Mesendoderm (in vitro differentiated cells): ENCODE measurements around the gene LCN6.
"Not testable (repeated sequence)": the region's sequence is repeated elsewhere in the genome, so short reads cannot be mapped to it uniquely, and the experiment has no call there.

Source experiments
- DNase-seq: peaks from one replicate; pipeline ENCODE4 v3.0.0; 2013
- H2AK5ac ChIP-seq: 2 replicates; pipeline ENCODE4 v1.6.1; 2013; ENCODE audit warnings: low read length, inconsistent platforms
- H2BK120ac ChIP-seq: 2 replicates; pipeline ENCODE4 v1.6.1; 2013; ENCODE audit warnings: low read depth, mild to moderate bottlenecking, low read length, moderate library complexity, mixed read lengths
- H2BK15ac ChIP-seq: replicated peaks from 2 replicates; pipeline ENCODE4 v1.6.1; 2013; ENCODE audit warnings: low read depth, mild to moderate bottlenecking, moderate library complexity
- H2BK5ac ChIP-seq: 2 replicates; pipeline ENCODE4 v1.6.1; 2013; ENCODE audit warnings: low read length, inconsistent platforms
- H3K18ac ChIP-seq: 2 replicates; pipeline ENCODE4 v1.6.1; 2013; ENCODE audit warnings: mild to moderate bottlenecking, low read length, mixed read lengths
- H3K23ac ChIP-seq: one replicate; pipeline ENCODE4 v1.6.1; 2013; ENCODE audit warnings: low read length
- H3K27ac ChIP-seq: 2 replicates; pipeline ENCODE4 v1.5.1; 2013; ENCODE audit warnings: low read depth, mild to moderate bottlenecking, inconsistent platforms, low read length, moderate library complexity
- H3K27me3 ChIP-seq: 2 replicates; pipeline ENCODE4 v1.6.1; 2013; ENCODE audit warnings: low read length, control low read depth, mild to moderate bottlenecking, inconsistent platforms; ENCODE audit not compliant: insufficient read depth, poor library complexity
- H3K36me3 ChIP-seq: 2 replicates; pipeline ENCODE4 v1.6.1; 2013; ENCODE audit warnings: low read length, inconsistent platforms; ENCODE audit not compliant: control insufficient read depth, insufficient read depth
- H3K4ac ChIP-seq: one replicate; pipeline ENCODE4 v1.6.1; 2013; ENCODE audit warnings: low read depth, mild to moderate bottlenecking, low read length, moderate library complexity
- H3K4me1 ChIP-seq: 2 replicates; pipeline ENCODE4 v1.6.1; 2013; ENCODE audit warnings: low read depth, low read length, inconsistent platforms; ENCODE audit not compliant: control insufficient read depth
- H3K4me2 ChIP-seq: 2 replicates; pipeline ENCODE4 v1.6.1; 2013; ENCODE audit warnings: low read length
- H3K4me3 ChIP-seq: 2 replicates; pipeline ENCODE4 v1.5.1; 2013; ENCODE audit warnings: mild to moderate bottlenecking, low read length
- H3K56ac ChIP-seq: one replicate; pipeline ENCODE4 v1.6.1; 2013; ENCODE audit warnings: low read length
- H3K79me1 ChIP-seq: 2 replicates; pipeline ENCODE4 v1.6.1; 2013; ENCODE audit warnings: low read length, inconsistent platforms
- H3K79me2 ChIP-seq: 2 replicates; pipeline ENCODE4 v1.6.1; 2013; ENCODE audit warnings: mild to moderate bottlenecking, low read length; ENCODE audit not compliant: control insufficient read depth, insufficient read depth
- H3K9ac ChIP-seq: 2 replicates; pipeline ENCODE4 v1.6.1; 2013; ENCODE audit warnings: low read length, inconsistent platforms
- H4K5ac ChIP-seq: one replicate; pipeline ENCODE4 v1.6.1; 2013; ENCODE audit warnings: low read length
- H4K8ac ChIP-seq: one replicate; pipeline ENCODE4 v1.6.1; 2013; ENCODE audit warnings: low read depth, mild to moderate bottlenecking, control low read depth, low read length, moderate library complexity
- WGBS: extraction: QIAGEN DNeasy Blood & Tissue Kit; methylation state at CpG from one replicate; pipeline ENCODE4 v1.1.7; 2013; ENCODE audit warnings: low lambda C conversion rate, missing lambda C conversion rate; ENCODE audit not compliant: insufficient coverage; ENCODE audit errors: extremely low coverage; 5-methylcytosine and 5-hydroxymethylcytosine counted together

LCN6 gene

DNA sequence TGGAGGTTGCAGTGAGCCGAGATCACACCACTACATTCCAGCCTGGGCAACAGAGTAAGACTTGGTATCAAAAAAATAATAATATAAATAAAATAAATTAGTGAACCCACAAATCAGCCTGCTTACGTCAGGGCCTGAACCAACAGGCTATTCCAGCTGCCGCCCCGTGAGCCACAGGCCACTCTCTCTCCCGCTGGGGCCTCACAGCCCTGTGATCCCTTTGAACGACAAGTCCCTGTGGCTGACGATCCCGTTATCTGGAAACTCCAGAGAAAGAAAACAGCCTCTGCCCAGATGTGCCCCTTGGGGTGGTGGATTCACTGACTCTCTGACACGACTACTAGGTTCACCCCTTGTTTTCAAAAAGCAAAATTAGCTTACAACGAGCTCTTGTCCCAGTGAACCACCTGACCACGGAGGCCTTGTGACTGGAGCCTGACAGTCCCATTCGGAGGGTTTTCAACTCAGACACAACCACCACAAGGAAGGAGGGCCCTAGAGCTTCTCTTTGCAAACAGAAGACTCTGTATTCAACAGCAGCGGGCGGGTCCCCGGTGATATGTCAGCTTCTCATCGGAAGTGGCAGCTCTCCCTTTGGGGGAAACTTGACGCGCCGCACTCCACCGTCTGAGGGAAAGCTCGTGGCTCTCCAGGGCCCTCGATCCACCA is 40.3 kb downstream of the LCN6 start:
- no peaks in the 10 kb centered on the region for H3K79me2 ChIP-seq
- H3K36me3 ChIP-seq, result no peaks in the 10 kb centered on the region
- H3K27me3 ChIP-seq, result no peaks in the 10 kb centered on the region
- no peak overlapping the region for H3K27ac ChIP-seq
- H3K18ac ChIP-seq, result no peak overlapping the region
- no peak overlapping the region for H4K5ac ChIP-seq
- no peak overlapping the region for H3K56ac ChIP-seq
- no peak overlapping the region for H3K4me2 ChIP-seq
- DNase-seq, result no peak
- H2BK5ac ChIP-seq, result no peak overlapping the region
- H3K4me3 ChIP-seq, result no peak overlapping the region
- no peak overlapping the region for H3K23ac ChIP-seq
- no peak overlapping the region for H2BK120ac ChIP-seq
- H3K4me1 ChIP-seq, result no peaks in the 10 kb centered on the region
- H3K79me1 ChIP-seq, result no peaks in the 10 kb centered on the region
- no peak overlapping the region for H3K9ac ChIP-seq
- H2AK5ac ChIP-seq, result no peak overlapping the region
- H3K4ac ChIP-seq, result no peak overlapping the region
- no peak overlapping the region for H4K8ac ChIP-seq
- no CpG with 5 or more reads among the region's 22 CpGs for WGBS
- no peak overlapping the region for H2BK15ac ChIP-seq

DNA sequence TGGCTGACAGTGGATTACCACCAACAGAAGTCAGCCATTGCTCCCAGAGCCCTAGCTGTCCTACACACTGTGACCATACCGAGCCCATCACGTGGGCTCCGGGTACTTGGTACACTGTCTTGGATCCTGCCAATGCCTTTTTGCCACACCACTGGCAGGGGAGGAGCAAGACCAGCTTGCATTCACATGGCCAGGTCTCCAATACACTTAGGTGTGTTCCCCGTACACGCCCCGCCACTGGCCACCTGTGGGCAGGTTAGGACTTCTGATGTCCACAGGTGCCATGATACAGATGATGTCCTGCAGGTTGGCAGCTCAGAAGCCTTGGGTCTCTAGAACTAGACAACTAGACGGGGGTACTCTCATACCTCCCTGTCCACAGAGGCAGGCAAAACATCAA is 41.3 kb downstream of the LCN6 start:
- H3K56ac ChIP-seq, result no peak overlapping the region
- no peak overlapping the region for H3K4ac ChIP-seq
- H3K9ac ChIP-seq, result no peak overlapping the region
- no peaks in the 10 kb centered on the region for H3K4me1 ChIP-seq
- no peaks in the 10 kb centered on the region for H3K79me2 ChIP-seq
- H3K36me3 ChIP-seq, result no peaks in the 10 kb centered on the region
- no peak overlapping the region for H3K23ac ChIP-seq
- H2BK15ac ChIP-seq, result no peak overlapping the region
- no peak overlapping the region for H3K18ac ChIP-seq
- H3K4me3 ChIP-seq, result no peak overlapping the region
- no peak overlapping the region for H2AK5ac ChIP-seq
- no peak overlapping the region for H4K5ac ChIP-seq
- H2BK5ac ChIP-seq, result no peak overlapping the region
- no peak overlapping the region for H3K4me2 ChIP-seq
- DNase-seq, result no peak
- no peaks in the 10 kb centered on the region for H3K27me3 ChIP-seq
- no peaks in the 10 kb centered on the region for H3K79me1 ChIP-seq
- no peak overlapping the region for H2BK120ac ChIP-seq
- no peak overlapping the region for H4K8ac ChIP-seq
- H3K27ac ChIP-seq, result no peak overlapping the region
- WGBS, result no CpG with 5 or more reads among the region's 7 CpGs

DNA sequence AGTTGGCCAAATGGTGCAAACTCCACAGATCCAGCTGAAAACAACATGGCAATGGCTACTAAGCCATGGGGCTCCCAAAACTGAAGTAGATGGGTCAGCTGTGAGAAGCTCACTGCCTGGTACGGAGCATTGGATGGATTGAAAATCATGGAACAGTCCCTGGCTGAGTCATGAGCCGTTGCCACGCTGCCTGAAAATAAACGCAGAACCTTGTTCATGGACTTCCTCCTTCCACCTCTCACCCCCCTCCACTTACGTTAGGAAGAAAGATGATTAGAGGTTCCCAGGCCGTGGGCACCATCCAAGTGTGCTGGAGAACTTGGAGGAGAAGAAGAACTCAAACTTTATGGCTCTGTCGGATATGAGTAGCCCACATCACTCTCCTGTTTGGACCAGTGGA is 42.8 kb downstream of the LCN6 start:
- H4K5ac ChIP-seq, result no peak overlapping the region

GRCh38 chr9:136704741-136705140 is 43.6 kb downstream of the LCN6 start:
- H3K4ac ChIP-seq, H3K4me2 ChIP-seq, H3K27me3 ChIP-seq, H3K9ac ChIP-seq, DNase-seq, H3K4me3 ChIP-seq, H3K18ac ChIP-seq, H3K79me2 ChIP-seq, H4K5ac ChIP-seq, H3K36me3 ChIP-seq, H2BK5ac ChIP-seq, H3K56ac ChIP-seq, H2AK5ac ChIP-seq, H2BK15ac ChIP-seq, H3K27ac ChIP-seq, H3K79me1 ChIP-seq, H2BK120ac ChIP-seq, H3K23ac ChIP-seq, H3K4me1 ChIP-seq, H4K8ac ChIP-seq: not testable (repeated sequence)
- no CpG with 5 or more reads among the region's 8 CpGs for WGBS

More for the DNA sequence above, 42.8 kb downstream of the LCN6 start:
- no peak for DNase-seq
- H3K4me1 ChIP-seq, result no peaks in the 10 kb centered on the region
- no peaks in the 10 kb centered on the region for H3K36me3 ChIP-seq
- H4K8ac ChIP-seq, result no peak overlapping the region
- H3K79me2 ChIP-seq, result no peaks in the 10 kb centered on the region
- no peak overlapping the region for H2AK5ac ChIP-seq
- no peak overlapping the region for H3K56ac ChIP-seq
- H3K23ac ChIP-seq, result no peak overlapping the region
- H3K9ac ChIP-seq, result no peak overlapping the region
- no peaks in the 10 kb centered on the region for H3K27me3 ChIP-seq
- no peak overlapping the region for H3K4me3 ChIP-seq
- no peak overlapping the region for H3K18ac ChIP-seq
- H3K27ac ChIP-seq, result no peak overlapping the region
- no peak overlapping the region for H3K4ac ChIP-seq
- no CpG with 5 or more reads among the region's 7 CpGs for WGBS
- H2BK5ac ChIP-seq, result no peak overlapping the region
- H3K4me2 ChIP-seq, result no peak overlapping the region
- no peaks in the 10 kb centered on the region for H3K79me1 ChIP-seq
- H2BK120ac ChIP-seq, result no peak overlapping the region
- H2BK15ac ChIP-seq, result no peak overlapping the region

DNA sequence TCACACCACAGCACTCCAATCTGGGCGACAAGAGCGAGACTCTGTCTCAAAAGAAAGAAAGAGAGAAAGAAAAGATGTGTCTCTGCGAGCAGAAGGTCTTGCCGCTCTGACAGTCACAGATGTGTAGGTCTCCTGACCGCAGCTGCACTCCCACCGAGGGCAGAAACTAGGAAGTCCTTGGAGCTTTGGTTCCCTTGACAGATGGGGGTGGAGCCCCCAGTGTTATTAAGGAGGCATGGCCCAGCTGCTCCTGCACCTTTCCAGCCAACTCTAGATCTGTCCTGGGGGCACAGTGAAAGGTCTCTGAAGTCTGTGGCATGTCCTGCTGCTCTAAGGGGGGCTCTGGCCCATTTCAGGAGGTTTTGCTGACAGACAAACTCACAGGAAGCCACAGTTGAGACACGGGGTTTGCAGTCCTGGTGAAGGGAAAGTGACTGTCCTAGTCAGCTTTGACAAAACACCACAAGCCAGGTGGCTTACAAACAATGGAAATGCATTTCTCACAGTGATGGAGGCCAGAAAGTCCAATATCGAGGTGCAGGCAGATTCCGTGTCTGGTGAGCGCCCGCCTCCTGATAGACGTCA is 45.0 kb downstream of the LCN6 start:
- H2AK5ac ChIP-seq, result no peak overlapping the region
- H3K4me2 ChIP-seq, result no peak overlapping the region
- H3K4me3 ChIP-seq, result no peak overlapping the region
- H2BK15ac ChIP-seq, result no peak overlapping the region
- H3K9ac ChIP-seq, result no peak overlapping the region
- no peak overlapping the region for H3K56ac ChIP-seq
- H3K4me1 ChIP-seq, result no peaks in the 10 kb centered on the region
- no peaks in the 10 kb centered on the region for H3K79me2 ChIP-seq
- H3K27ac ChIP-seq, result no peak overlapping the region
- H3K4ac ChIP-seq, result no peak overlapping the region
- no peak overlapping the region for H2BK5ac ChIP-seq
- no peaks in the 10 kb centered on the region for H3K27me3 ChIP-seq
- DNase-seq, result no peak
- no peak overlapping the region for H2BK120ac ChIP-seq
- no peak overlapping the region for H4K8ac ChIP-seq
- no CpG with 5 or more reads among the region's 12 CpGs for WGBS
- no peak overlapping the region for H3K18ac ChIP-seq
- H3K23ac ChIP-seq, result no peak overlapping the region
- no peaks in the 10 kb centered on the region for H3K79me1 ChIP-seq
- H4K5ac ChIP-seq, result no peak overlapping the region
- H3K36me3 ChIP-seq, result no peaks in the 10 kb centered on the region

DNA sequence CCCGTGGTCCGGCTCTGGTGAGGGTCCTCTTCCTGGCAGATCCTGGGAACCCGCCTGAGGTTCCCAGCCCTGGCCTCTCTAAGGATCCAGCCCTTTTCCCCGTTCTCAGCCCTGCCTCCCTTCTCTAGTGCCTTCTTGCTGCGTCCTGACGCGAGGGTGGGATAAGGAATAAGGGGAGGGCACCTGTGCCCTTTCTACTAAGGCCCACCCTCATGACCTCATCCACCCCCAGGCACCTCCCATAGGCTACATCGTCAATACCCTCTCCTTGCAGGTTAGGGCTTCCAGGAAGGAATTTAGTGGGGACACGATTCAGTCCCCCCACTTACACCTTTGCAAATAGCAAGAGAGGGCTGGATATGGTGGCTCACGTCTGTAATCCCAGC is 46.7 kb downstream of the LCN6 start:
- Histone ChIP-seq H3K23ac (no peak overlapping the region), H3K27ac (no peak overlapping the region), H3K4ac (no peak overlapping the region), H2AK5ac (no peak overlapping the region), H3K27me3 (no peaks in the 10 kb centered on the region), H4K5ac (no peak overlapping the region), H3K56ac (no peak overlapping the region), H2BK120ac (no peak overlapping the region), H3K79me2 (no peaks in the 10 kb centered on the region), H3K4me2 (no peak overlapping the region), H2BK5ac (no peak overlapping the region), H3K4me1 (peaks cover 2% of the 10 kb centered on the region), H3K18ac (no peak overlapping the region), H3K4me3 (no peak overlapping the region), H3K79me1 (no peaks in the 10 kb centered on the region), H2BK15ac (no peak overlapping the region), H3K36me3 (no peaks in the 10 kb centered on the region), H3K9ac (no peak overlapping the region), H4K8ac (no peak overlapping the region)
- no peak for DNase-seq
- WGBS, result no CpG with 5 or more reads among the region's 10 CpGs
